ENCODE measurements around the gene PIM1.

- TF ChIP-seq CTCF (IDR thresholded peaks at IDR 0.05 in 8 of 11, conservative IDR thresholded peaks at IDR 0.05 in 3 of 11) (no peak), POLR2A (IDR thresholded peaks at IDR 0.05) (no peak), POLR2AphosphoS5 (IDR thresholded peaks at IDR 0.05) (no peak)
Measured at GRCh38 chr6:37187321-37188022, 17.5 kb downstream of the PIM1 start.
